ACC112 (cell line): Measurements from ENCODE around the gene MCRIP2.
"Not testable (repeated sequence)": the region's sequence is repeated elsewhere in the genome, so short reads cannot be mapped to it uniquely, and the experiment has no call there.

Experiments used
- H2AFZ ChIP-seq: fragments of 200-600 bp; sonication (generic); one replicate; pipeline ENCODE4 v1.6.0; 2017; ENCODE audit warnings: antibody characterized with exemption, low read length; ENCODE audit not compliant: unreplicated experiment
- H3K27ac ChIP-seq: fragments of 200-600 bp; sonication (generic); 2 replicates; pipeline ENCODE4 v1.5.1; 2014; ENCODE audit warnings: low read depth, mild to moderate bottlenecking, antibody characterized with exemption, low read length, moderate library complexity
- H3K27me3 ChIP-seq: fragments of 200-600 bp; sonication (generic); 2 replicates; pipeline ENCODE4 v1.6.1; 2014; ENCODE audit warnings: mild to moderate bottlenecking, antibody characterized with exemption, low read length, moderate library complexity, mixed read lengths; ENCODE audit not compliant: insufficient read depth
- H3K36me3 ChIP-seq: fragments of 200-600 bp; sonication (generic); 2 replicates; pipeline ENCODE4 v1.6.1; 2016; ENCODE audit warnings: mild to moderate bottlenecking, antibody characterized with exemption, low read length, moderate library complexity, mixed read lengths; ENCODE audit not compliant: insufficient read depth
- H3K4me1 ChIP-seq: fragments of 200-600 bp; sonication (generic); one replicate; pipeline ENCODE4 v1.6.1; 2016; ENCODE audit warnings: low read length, mixed read lengths; ENCODE audit not compliant: insufficient read depth, unreplicated experiment, control insufficient read depth
- H3K4me3 ChIP-seq: fragments of 200-600 bp; sonication (generic); 2 replicates; pipeline ENCODE4 v1.5.1; 2014; ENCODE audit warnings: mild to moderate bottlenecking, low read depth, low read length
- H3K79me2 ChIP-seq: fragments of 200-600 bp; sonication (generic); one replicate; pipeline ENCODE4 v1.6.0; 2016; ENCODE audit warnings: low read length; ENCODE audit not compliant: control insufficient read depth, unreplicated experiment, insufficient read depth

The MCRIP2 gene

DNA sequence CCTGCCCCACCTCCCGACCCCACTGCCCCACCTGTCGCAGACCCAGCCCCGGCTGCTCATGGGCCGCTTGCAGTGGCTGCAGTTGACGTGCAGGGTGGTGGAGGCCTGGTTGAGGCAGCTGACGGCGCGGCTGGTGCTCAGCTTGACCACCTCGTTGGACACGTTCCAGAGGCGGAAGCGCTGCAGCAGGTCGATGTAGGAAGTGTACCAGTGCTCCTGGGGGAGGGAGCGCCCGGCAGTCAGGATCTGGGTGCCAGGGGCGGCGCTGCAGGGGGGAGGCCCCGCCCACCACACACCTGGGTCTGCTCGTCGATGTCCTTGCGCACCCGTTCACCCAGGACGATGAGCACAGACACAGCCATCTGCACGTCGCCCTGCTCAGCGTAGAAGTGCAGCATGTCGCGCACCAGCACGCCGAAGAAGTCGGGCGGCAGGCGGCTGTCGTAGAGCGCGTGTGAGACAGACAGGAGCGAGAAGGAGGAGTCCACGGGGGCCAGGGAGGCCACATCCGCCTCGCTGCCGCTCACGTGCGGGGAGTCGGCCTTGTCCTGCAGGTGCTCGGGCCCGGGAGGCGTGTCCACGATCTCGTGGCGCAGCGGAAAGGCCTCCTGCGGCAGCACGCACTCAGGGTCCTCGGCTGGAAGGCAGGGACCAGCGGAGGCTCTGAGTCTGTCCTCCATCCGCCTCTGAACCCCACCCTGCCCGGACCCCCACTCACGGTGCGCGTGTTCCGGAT is 43.5 kb downstream of the MCRIP2 start:
- Histone ChIP-seq H3K27me3 (no peaks in the 10 kb centered on the region), H3K4me3 (no peak overlapping the region), H2AFZ (no peak overlapping the region), H3K79me2 (peaks cover 53% of the 10 kb centered on the region), H3K36me3 (peaks cover 25% of the 10 kb centered on the region; the same call in 1 of the 2 replicates), H3K4me1 (peaks cover 29% of the 10 kb centered on the region), H3K27ac (no peak overlapping the region)

GRCh38 chr16:685967-686366 is 44.3 kb downstream of the MCRIP2 start:
- H3K27ac ChIP-seq, result no peak overlapping the region
- H3K4me3 ChIP-seq, result no peak overlapping the region
- peaks cover 47% of the 10 kb centered on the region for H3K79me2 ChIP-seq
- H3K27me3 ChIP-seq, result no peaks in the 10 kb centered on the region
- H3K36me3 ChIP-seq, result peaks cover 25% of the 10 kb centered on the region; the same call in 1 of the 2 replicates
- no peak overlapping the region for H2AFZ ChIP-seq
- peaks cover 29% of the 10 kb centered on the region for H3K4me1 ChIP-seq

GRCh38 chr16:686459-687260 is 45.0 kb downstream of the MCRIP2 start:
- no peak overlapping the region for H3K4me3 ChIP-seq
- H2AFZ ChIP-seq, result no peak overlapping the region
- H3K79me2 ChIP-seq, result peaks cover 40% of the 10 kb centered on the region
- no peak overlapping the region for H3K27ac ChIP-seq
- H3K4me1 ChIP-seq, result peaks cover 23% of the 10 kb centered on the region
- H3K27me3 ChIP-seq, result no peaks in the 10 kb centered on the region
- peaks cover 24% of the 10 kb centered on the region; the same call in 1 of the 2 replicates for H3K36me3 ChIP-seq

DNA sequence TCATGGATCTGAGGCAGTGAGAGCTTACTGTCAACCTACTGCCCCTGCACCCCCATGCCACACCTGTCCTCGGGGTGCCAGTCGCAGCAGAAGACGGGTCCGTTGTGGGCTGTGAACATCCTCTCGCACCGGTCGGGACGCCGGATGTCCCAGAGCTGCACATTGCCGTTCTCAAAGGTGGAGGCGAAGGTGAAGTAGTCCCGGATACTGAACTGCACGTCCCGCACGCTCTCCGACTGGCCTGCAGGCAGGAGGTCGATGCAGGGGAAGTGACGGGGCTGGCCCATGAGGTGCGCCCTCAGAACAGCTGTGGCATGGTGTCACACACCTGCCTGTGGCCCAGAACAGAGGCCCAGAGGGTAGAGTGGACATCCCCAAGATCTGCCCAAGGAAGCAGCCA is 45.9 kb downstream of the MCRIP2 start:
- Histone ChIP-seq H3K79me2 (peaks cover 32% of the 10 kb centered on the region), H3K27ac (no peak overlapping the region), H3K36me3 (peaks cover 17% of the 10 kb centered on the region; the same call in 1 of the 2 replicates)

DNA sequence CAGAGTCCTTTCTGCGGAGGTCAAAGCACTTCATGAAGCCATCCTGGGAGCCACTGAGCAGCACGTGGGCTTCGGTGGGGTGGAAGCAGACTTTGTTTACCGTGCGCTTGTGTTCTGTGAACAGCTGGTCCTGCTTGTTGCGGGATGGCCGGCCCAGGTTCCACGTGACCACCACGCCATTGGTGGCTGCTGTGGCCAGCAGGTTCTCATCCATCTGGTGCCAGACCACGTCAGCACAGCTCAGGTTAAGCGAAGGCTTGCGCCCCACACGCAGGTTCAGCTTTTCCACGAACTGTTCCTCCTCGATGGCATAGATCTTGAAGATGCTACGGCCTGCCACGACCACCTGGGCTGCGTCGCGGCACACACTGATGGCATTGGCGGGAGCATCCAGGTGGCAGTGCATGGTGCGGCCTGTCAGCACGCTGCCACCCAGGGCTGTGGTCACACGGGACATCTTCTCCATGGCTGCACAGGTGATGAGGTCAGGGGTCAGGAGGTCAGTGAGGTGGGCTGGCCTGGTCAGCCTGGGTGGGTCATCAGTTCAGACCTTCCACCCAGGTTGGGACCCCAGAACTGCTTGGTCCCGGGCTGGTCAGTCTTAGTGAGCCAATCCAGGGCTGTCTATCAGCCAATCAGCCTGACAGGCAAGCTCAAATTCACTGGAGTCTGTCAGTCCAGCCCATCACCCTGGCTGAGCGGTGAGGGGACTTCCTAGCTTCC is 47.7 kb downstream of the MCRIP2 start:
- peaks cover 5% of the 10 kb centered on the region for H3K4me1 ChIP-seq
- H3K4me3 ChIP-seq, result peak overlapping the region; percentile 94
- peaks cover 25% of the 10 kb centered on the region for H3K27me3 ChIP-seq
- H3K27ac ChIP-seq, result peak overlapping the region; percentile 41; the same call in 1 of the 2 replicates
- peaks cover 9% of the 10 kb centered on the region; the same call in 1 of the 2 replicates for H3K36me3 ChIP-seq
- H2AFZ ChIP-seq, result peak overlapping the region; percentile 92
- H3K79me2 ChIP-seq, result peaks cover 16% of the 10 kb centered on the region

More for the DNA sequence above, 45.9 kb downstream of the MCRIP2 start:
- Histone ChIP-seq H3K4me3 (no peak overlapping the region), H3K27me3 (peaks cover 7% of the 10 kb centered on the region), H2AFZ (no peak overlapping the region), H3K4me1 (peaks cover 15% of the 10 kb centered on the region)

DNA sequence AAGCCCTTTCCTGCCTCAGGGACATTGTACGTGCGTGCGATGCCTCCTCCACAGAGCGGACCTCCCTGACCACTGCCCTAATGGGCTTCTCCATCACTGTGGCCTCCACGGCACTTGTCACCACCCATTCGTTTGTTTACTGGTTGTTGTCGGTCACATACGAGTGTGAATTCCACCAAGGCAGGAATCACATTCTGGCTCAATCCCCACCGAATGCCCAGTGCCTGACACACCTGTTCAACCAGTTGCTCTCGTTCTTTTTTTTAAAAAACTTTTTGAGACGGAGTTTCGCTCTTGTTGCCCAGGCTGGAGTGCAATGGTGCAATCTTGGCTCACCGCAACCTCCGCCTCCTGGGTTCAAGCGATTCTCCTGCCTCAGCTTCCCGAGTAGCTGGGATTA is 49.6 kb downstream of the MCRIP2 start:
- not testable (repeated sequence) for H2AFZ ChIP-seq, H3K4me1 ChIP-seq, H3K27ac ChIP-seq

DNA sequence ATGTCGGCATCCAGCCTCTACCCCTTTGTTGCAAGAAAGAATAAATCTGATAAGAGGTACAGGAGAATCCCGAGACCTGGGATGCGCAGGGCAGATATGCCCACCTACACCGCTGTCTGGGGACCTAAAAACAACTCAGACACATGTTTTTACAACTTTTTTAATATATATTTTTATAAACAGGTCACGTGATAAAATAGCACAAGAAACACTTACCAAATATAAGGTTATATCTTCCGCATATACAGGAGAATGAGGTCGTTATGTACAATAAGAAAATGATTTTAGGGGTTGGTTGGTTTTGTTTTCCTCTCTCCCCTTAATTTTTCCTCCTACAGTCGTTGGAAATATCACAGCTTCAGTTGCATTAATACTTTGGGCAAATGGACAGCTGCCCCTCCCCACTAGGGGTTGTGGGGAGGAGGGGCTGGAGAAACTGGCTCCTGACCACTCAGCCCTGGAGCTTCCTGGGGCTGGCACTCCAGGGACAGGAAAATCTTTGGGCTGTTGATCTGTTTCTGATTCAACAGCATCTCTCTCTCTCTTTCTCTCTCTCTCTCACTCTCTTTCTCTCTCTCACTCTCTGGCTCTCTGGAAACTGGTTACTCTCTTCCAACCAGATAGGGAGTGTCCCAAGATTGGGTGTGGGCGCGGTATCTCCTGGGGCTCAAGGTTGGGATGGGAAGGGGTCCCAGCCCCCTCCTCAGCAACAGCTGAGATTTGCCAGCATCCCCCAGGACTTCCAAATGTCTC is 50.9 kb downstream of the MCRIP2 start:
- peaks cover 43% of the 10 kb centered on the region for H3K27me3 ChIP-seq
- peaks cover 5% of the 10 kb centered on the region for H3K4me1 ChIP-seq
- no peaks in the 10 kb centered on the region for H3K36me3 ChIP-seq
- H3K27ac ChIP-seq, result no peak overlapping the region
- peaks cover 12% of the 10 kb centered on the region for H3K79me2 ChIP-seq
- no peak overlapping the region for H2AFZ ChIP-seq
- no peak overlapping the region for H3K4me3 ChIP-seq

More for the DNA sequence above, 49.6 kb downstream of the MCRIP2 start:
- not testable (repeated sequence) for H3K4me3 ChIP-seq, H3K36me3 ChIP-seq
- Histone ChIP-seq H3K27me3 (peaks cover 42% of the 10 kb centered on the region), H3K79me2 (peaks cover 12% of the 10 kb centered on the region)

GRCh38 chr16:693364-693763 is 51.7 kb downstream of the MCRIP2 start:
- Histone ChIP-seq H3K36me3 (no peaks in the 10 kb centered on the region), H3K4me1 (peaks cover 5% of the 10 kb centered on the region), H3K79me2 (peaks cover 10% of the 10 kb centered on the region), H3K27ac (no peak overlapping the region), H3K27me3 (peaks cover 47% of the 10 kb centered on the region), H3K4me3 (no peak overlapping the region), H2AFZ (no peak overlapping the region)

DNA sequence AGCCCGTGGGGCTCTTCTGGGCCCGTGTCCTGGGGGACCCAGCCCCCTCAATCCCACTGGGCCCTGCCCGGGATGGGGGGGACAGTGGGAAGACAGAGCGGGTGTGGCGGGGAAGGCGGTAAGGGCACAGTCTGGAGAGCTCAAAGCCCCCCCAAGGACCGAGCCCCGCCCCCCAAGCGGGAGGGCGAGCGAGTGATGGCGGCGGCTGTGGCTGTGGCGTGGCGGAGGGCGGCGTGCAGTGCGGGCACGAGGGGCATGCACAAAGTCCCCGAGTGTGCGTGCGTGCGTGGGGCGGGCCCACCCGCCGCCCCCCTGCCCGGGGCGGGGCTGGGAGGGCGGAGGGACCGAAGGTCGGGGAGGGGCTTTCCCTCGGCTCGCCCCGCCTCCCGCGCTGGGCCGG is 52.1 kb downstream of the MCRIP2 start:
- Histone ChIP-seq H3K79me2 (peaks cover 9% of the 10 kb centered on the region), H3K4me3 (no peak overlapping the region), H2AFZ (no peak overlapping the region), H3K27me3 (peaks cover 49% of the 10 kb centered on the region), H3K4me1 (peaks cover 5% of the 10 kb centered on the region), H3K27ac (no peak overlapping the region), H3K36me3 (no peaks in the 10 kb centered on the region)
